Measurements from ENCODE around the gene ALDH4A1.
"Not testable (repeated sequence)": the region's sequence is repeated elsewhere in the genome, so short reads cannot be mapped to it uniquely, and the experiment has no call there.

Gene ALDH4A1

DNA sequence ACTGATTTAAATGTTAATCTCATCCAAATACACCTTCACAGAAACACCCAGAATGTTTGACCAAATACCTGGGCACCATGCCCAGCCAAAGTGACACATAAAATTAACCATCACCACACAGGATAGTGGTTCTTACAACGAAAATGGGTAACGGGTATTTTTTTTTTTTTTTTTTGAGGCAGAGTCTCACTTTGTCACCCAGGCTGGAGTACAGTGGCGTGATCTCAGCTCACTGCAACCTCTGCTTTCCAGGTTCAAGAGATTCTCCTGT, 31.8 kb downstream of the ALDH4A1 start:
- H3K27me3 ChIP-seq (ENCODE audit: control insufficient read depth, insufficient read depth, low read length): peaks cover 13% of the 10 kb centered on the region
- H3K9ac ChIP-seq (ENCODE audit: low read depth, low read length); H3K4me1 ChIP-seq (ENCODE audit: control insufficient read depth, insufficient read depth, low read length); H3K36me3 ChIP-seq (ENCODE audit: insufficient read depth, low read length); H3K9me3 ChIP-seq (replicated peaks; ENCODE audit: low read length); H3K4me2 ChIP-seq (ENCODE audit: low read length); H3K4me3 ChIP-seq (ENCODE audit: low read length): not testable (repeated sequence)

DNA sequence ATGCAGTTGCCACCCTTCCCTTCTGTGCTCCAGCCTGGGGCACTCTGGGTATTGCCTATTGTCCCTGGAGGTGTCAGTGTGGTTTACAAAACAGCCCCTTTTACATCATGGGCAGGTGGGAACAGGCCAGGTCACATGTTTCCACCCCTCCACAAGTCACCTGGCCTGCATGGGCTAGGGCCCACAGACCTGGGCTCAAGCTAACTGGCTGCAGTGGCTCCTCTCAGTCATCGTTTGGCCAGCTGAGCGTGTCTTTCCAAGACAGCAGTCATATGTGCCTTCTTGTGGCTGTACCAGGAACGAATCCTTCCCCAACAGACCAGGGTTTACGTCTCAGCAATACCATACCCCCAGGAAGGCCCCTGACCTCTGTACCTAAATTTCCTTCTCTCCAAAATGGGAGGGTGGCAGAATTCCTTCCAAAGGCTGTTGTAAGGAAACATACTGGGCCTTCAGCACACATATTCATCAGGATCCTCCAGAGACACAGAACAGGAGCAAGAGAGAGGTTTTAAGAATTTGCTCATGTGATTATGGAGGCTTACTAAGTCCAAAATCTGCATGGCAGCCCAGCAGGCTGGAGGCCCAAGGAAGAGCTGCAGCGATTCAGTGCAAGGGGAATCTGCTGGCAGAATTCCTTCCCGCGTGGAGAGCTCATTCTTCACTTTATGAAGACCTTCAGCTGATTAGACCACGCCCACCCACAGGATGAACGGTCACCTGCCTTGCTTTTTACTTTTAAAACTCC, 32.3 kb downstream of the ALDH4A1 start:
- Histone ChIP-seq H3K9me3 (replicated peaks; ENCODE audit: low read length) (no peaks in the 10 kb centered on the region), H3K27me3 (ENCODE audit: control insufficient read depth, insufficient read depth, low read length) (peaks cover 14% of the 10 kb centered on the region), H3K4me3 (ENCODE audit: low read length) (no peak overlapping the region), H3K4me2 (ENCODE audit: low read length) (no peak overlapping the region), H3K9ac (ENCODE audit: low read depth, low read length) (no peak overlapping the region), H3K4me1 (ENCODE audit: control insufficient read depth, insufficient read depth, low read length) (no peaks in the 10 kb centered on the region), H3K36me3 (ENCODE audit: insufficient read depth, low read length) (no peaks in the 10 kb centered on the region)

DNA sequence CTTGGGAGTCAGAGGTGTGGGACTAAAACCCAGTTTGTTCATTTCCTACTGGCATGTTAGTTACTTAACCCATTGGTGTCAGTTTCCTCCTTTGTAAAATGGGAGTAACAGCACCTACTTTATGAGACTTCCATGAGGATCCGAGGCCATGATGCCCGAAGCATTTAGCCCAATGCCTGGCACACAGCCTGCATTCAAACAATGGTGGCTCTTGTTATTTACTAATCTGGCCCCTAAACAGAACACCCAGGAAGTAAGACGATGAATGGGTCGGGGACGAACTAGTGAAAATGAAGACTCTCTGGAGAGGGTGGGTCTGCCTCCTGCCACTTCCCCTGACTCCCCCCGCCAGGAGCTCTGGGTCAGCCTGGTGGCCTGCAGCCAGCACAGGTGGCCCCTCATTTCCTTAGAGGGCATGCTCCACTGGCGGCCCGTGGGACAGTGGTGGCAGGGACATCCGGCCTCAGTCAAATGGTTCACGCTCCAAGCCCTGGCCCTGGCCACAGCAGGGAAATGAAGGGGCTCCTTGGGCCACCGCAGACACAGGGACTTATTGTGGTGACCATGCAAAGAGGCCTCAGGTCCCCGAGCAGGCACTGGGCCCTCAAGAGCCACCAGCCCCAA, 33.4 kb downstream of the ALDH4A1 start:
- Histone ChIP-seq H3K27me3 (ENCODE audit: control insufficient read depth, insufficient read depth, low read length) (peaks cover 14% of the 10 kb centered on the region), H3K4me2 (ENCODE audit: low read length) (no peak overlapping the region), H3K36me3 (ENCODE audit: insufficient read depth, low read length) (no peaks in the 10 kb centered on the region), H3K4me1 (ENCODE audit: control insufficient read depth, insufficient read depth, low read length) (no peaks in the 10 kb centered on the region), H3K4me3 (ENCODE audit: low read length) (no peak overlapping the region), H3K9ac (ENCODE audit: low read depth, low read length) (no peak overlapping the region), H3K9me3 (replicated peaks; ENCODE audit: low read length) (no peaks in the 10 kb centered on the region)

DNA sequence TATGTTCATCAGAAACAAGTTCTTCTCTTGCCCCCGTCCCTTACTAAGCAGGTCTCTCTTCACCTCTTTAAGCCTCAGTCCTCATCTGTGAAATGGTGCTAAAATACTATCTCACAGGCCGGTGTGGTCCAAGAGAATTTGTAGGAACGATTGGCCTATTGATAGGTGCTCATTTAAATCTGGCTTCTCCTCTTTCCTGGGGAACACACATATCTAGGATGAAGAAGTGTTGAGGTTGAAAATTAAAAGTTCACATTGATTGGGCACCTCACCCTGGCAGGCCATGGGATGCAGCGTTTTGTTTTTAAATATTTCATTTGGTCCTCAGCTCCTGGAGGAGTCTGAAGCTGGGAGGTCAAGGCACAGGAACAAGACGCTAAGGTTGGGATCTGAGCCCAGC, 34.0 kb downstream of the ALDH4A1 start:
- H3K9me3 ChIP-seq (replicated peaks; ENCODE audit: low read length): no peaks in the 10 kb centered on the region
- H3K4me3 ChIP-seq (ENCODE audit: low read length): no peak overlapping the region
- peaks cover 14% of the 10 kb centered on the region for H3K27me3 ChIP-seq (ENCODE audit: control insufficient read depth, insufficient read depth, low read length)
- H3K9ac ChIP-seq (ENCODE audit: low read depth, low read length): no peak overlapping the region
- H3K36me3 ChIP-seq (ENCODE audit: insufficient read depth, low read length): no peaks in the 10 kb centered on the region
- H3K4me2 ChIP-seq (ENCODE audit: low read length): no peak overlapping the region
- no peaks in the 10 kb centered on the region for H3K4me1 ChIP-seq (ENCODE audit: control insufficient read depth, insufficient read depth, low read length)

DNA sequence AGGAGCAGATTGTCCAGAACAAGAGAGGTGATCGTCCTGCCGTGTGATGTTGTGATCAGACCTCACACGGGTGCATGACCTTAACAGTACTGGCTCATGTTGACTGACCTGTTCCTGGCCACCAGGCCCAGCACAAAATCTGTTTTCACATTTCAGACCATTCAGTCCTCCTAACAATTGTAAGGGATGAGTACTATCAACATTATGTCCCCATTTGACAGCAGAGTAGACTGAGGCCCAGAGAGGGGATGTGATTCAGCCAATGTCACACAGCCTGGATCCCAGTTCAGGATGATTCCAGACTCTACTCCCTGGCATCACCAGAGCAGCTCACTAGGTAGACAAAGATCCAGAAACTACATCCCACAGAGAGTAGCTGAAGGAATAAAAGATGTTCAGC, 35.5 kb downstream of the ALDH4A1 start:
- no peaks in the 10 kb centered on the region for H3K9me3 ChIP-seq (replicated peaks; ENCODE audit: low read length)
- H3K27me3 ChIP-seq (ENCODE audit: control insufficient read depth, insufficient read depth, low read length): peaks cover 14% of the 10 kb centered on the region
- no peak overlapping the region for H3K9ac ChIP-seq (ENCODE audit: low read depth, low read length)
- no peaks in the 10 kb centered on the region for H3K4me1 ChIP-seq (ENCODE audit: control insufficient read depth, insufficient read depth, low read length)
- no peaks in the 10 kb centered on the region for H3K36me3 ChIP-seq (ENCODE audit: insufficient read depth, low read length)
- no peak overlapping the region for H3K4me3 ChIP-seq (ENCODE audit: low read length)
- H3K4me2 ChIP-seq (ENCODE audit: low read length): no peak overlapping the region

DNA sequence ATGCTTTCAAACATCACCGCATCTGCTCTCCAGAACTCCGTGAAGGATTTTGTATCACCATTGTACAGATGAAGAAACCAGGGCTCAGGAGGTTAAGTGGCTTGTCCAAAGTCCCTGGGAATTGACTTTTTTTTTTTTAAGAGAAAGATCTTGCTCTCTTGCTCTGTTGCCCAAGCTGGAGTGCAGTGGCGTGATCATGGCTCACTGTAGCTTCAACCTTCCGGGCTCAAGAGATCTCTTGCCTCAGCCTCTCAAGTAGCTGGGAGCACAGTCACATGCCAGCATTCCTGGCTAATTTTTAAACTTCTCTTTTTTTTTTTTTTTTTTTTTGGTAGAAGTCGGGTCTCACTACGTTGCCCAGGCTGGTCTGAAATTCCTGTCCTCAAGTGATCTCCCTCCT, 36.0 kb downstream of the ALDH4A1 start:
- no peak overlapping the region for H3K4me2 ChIP-seq (ENCODE audit: low read length)
- H3K36me3 ChIP-seq (ENCODE audit: insufficient read depth, low read length): no peaks in the 10 kb centered on the region
- H3K9me3 ChIP-seq (replicated peaks; ENCODE audit: low read length): no peaks in the 10 kb centered on the region
- no peak overlapping the region for H3K9ac ChIP-seq (ENCODE audit: low read depth, low read length)
- no peaks in the 10 kb centered on the region for H3K4me1 ChIP-seq (ENCODE audit: control insufficient read depth, insufficient read depth, low read length)
- H3K4me3 ChIP-seq (ENCODE audit: low read length): no peak overlapping the region
- peaks cover 14% of the 10 kb centered on the region for H3K27me3 ChIP-seq (ENCODE audit: control insufficient read depth, insufficient read depth, low read length)

DNA sequence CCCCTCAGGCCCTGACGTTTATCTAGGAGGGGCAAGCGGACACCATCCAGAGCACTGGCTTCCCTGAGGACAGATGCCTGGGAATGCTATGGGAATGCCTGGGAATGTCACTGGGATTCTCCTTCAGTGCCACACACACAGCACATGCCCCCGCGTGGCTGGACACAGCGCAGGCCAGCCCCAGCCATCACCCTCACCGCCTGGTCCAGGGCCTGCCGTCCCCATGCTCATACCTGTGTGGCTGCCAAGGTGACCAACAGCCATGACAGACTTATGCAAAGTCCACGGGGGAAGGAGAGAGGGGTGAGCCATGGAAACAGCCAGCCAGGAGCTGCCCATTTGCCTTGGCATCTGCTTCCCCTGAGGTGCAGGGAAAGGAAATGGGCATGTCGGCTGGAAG, 37.2 kb downstream of the ALDH4A1 start:
- H3K27me3 ChIP-seq (ENCODE audit: control insufficient read depth, insufficient read depth, low read length): peaks cover 14% of the 10 kb centered on the region
- no peak overlapping the region for H3K4me2 ChIP-seq (ENCODE audit: low read length)
- H3K4me1 ChIP-seq (ENCODE audit: control insufficient read depth, insufficient read depth, low read length): no peaks in the 10 kb centered on the region
- H3K36me3 ChIP-seq (ENCODE audit: insufficient read depth, low read length): no peaks in the 10 kb centered on the region
- H3K9me3 ChIP-seq (replicated peaks; ENCODE audit: low read length): no peaks in the 10 kb centered on the region
- H3K9ac ChIP-seq (ENCODE audit: low read depth, low read length): no peak overlapping the region
- no peak overlapping the region for H3K4me3 ChIP-seq (ENCODE audit: low read length)

DNA sequence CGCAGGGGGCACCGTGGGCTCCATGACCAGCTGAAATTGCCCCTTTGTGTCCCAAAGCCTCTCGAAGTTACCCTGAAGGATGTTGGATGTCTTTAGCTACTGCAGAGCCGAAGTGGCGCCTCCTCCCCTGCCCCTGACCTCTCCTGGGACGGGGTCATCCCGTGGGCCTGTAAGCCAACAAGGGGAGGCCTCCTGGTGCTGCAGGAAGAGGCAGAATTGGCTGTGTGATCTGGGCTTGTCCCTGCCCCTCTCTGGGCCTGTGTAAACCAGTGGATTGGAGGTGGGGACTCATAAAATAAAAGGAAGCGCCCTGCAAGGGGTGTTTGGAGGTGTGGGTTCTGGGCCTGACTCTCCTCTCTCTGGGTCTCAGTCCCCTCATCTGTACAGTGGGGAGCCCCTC, 40.8 kb downstream of the ALDH4A1 start:
- Histone ChIP-seq H3K9ac (ENCODE audit: low read depth, low read length) (no peak overlapping the region), H3K4me3 (ENCODE audit: low read length) (no peak overlapping the region), H3K27me3 (ENCODE audit: control insufficient read depth, insufficient read depth, low read length) (peaks cover 8% of the 10 kb centered on the region), H3K4me2 (ENCODE audit: low read length) (no peak overlapping the region), H3K4me1 (ENCODE audit: control insufficient read depth, insufficient read depth, low read length) (no peaks in the 10 kb centered on the region), H3K36me3 (ENCODE audit: insufficient read depth, low read length) (no peaks in the 10 kb centered on the region), H3K9me3 (replicated peaks; ENCODE audit: low read length) (no peaks in the 10 kb centered on the region)

DNA sequence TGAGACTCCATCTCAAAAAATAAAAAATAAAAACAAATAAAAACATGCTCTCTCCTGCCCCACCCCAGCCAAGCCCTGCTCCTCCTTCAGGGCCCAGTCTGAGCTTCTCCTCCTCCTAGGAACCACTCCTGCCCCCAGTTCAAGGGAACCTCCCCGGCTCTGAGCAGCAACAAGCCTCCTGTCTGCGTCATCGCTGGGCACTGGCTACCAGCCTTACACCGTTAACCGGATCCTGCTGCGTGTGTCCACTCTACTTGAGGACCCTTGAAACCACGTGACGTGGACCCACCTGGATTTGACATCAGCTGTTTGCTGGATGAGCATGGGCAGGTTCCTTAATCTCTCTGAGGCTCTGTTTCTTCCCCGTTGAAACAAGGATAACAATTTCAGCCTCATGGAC, 41.3 kb downstream of the ALDH4A1 start:
- no peaks in the 10 kb centered on the region for H3K36me3 ChIP-seq (ENCODE audit: insufficient read depth, low read length)
- no peak overlapping the region for H3K4me3 ChIP-seq (ENCODE audit: low read length)
- H3K9ac ChIP-seq (ENCODE audit: low read depth, low read length): no peak overlapping the region
- no peaks in the 10 kb centered on the region for H3K9me3 ChIP-seq (replicated peaks; ENCODE audit: low read length)
- no peak overlapping the region for H3K4me2 ChIP-seq (ENCODE audit: low read length)
- no peaks in the 10 kb centered on the region for H3K4me1 ChIP-seq (ENCODE audit: control insufficient read depth, insufficient read depth, low read length)
- peaks cover 7% of the 10 kb centered on the region for H3K27me3 ChIP-seq (ENCODE audit: control insufficient read depth, insufficient read depth, low read length)

DNA sequence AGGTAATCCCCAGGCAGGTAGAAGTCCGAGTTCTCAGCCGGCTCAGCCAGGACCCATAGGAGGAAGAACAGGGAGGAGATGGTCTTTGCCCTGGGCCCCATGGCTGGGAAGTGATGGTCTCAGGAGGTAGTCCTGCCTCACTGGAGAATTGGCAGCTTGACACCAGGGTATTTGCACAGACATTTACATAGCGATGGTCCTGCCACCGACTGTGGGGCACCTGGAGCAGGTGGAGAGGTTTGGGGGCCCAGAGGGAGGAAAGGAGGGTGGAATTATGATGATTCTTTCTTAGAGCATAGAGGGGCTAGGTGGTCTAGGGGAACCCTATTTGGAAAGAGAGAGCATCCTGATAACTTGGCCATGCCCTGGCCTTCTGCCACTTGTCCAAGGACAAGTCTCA, 42.8 kb downstream of the ALDH4A1 start, which contains the start of gene TAS1R2:
Gene TAS1R2, minus strand, starts transcription at position 101 of the 400 bp plus-strand sequence. Its CDS starts 0 bp downstream, at position 101.
- Histone ChIP-seq H3K4me1 (ENCODE audit: control insufficient read depth, insufficient read depth, low read length) (no peaks in the 10 kb centered on the region), H3K36me3 (ENCODE audit: insufficient read depth, low read length) (no peaks in the 10 kb centered on the region), H3K4me3 (ENCODE audit: low read length) (no peak within 1 kb of the TSS), H3K4me2 (ENCODE audit: low read length) (no peak within 1 kb of the TSS), H3K9me3 (replicated peaks; ENCODE audit: low read length) (no peaks in the 10 kb centered on the region), H3K9ac (ENCODE audit: low read depth, low read length) (no peak within 1 kb of the TSS), H3K27me3 (ENCODE audit: control insufficient read depth, insufficient read depth, low read length) (no peaks in the 10 kb centered on the region)

DNA sequence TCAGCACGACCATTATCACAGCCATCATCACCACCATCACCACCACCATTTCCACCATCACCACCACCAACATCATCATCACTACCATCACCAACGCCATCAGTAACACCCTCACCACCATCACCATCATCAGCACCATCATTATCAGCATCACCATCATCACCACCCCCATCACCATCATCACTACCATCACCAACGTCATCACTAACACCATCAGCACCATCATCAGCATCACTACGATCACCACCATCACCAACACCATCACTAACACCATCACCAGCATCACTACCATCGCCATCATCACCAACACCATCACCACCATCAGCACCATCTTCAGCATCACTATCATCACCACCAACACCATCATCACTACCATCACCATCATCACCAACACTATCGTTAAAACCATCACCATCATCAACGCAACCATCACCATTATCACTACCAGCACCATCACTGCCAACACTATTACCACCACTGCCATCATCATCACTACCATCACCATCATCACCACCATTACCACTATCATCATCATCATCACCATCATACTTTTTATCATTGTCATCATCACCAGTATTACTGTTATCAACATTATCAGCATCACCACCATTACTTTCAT, 44.2 kb downstream of the ALDH4A1 start:
- Histone ChIP-seq H3K4me3 (ENCODE audit: low read length) (no peak overlapping the region), H3K9ac (ENCODE audit: low read depth, low read length) (no peak overlapping the region), H3K9me3 (replicated peaks; ENCODE audit: low read length) (no peaks in the 10 kb centered on the region), H3K4me1 (ENCODE audit: control insufficient read depth, insufficient read depth, low read length) (no peaks in the 10 kb centered on the region), H3K27me3 (ENCODE audit: control insufficient read depth, insufficient read depth, low read length) (no peaks in the 10 kb centered on the region), H3K4me2 (ENCODE audit: low read length) (no peak overlapping the region), H3K36me3 (ENCODE audit: insufficient read depth, low read length) (no peaks in the 10 kb centered on the region)

DNA sequence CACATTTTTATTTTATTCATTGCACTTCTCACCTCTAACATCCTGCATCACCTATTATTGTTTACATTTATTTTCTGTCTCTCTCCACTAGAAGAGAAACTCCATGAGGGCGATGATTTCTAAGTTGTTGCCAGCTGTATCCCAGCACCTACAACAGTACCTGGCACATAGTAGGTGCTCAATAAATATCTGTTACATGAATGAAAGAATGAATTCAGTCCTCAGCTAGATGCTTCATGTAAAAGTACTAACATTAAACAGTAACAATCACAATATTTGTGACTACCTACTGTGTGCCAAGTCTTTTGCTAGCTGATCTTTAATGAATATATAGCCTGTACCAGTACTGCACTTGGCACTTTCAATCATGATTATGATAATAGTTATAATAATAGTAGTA, 45.9 kb downstream of the ALDH4A1 start:
- Histone ChIP-seq H3K4me3 (ENCODE audit: low read length) (no peak overlapping the region), H3K4me2 (ENCODE audit: low read length) (no peak overlapping the region), H3K9ac (ENCODE audit: low read depth, low read length) (no peak overlapping the region), H3K27me3 (ENCODE audit: control insufficient read depth, insufficient read depth, low read length) (no peaks in the 10 kb centered on the region), H3K9me3 (replicated peaks; ENCODE audit: low read length) (no peaks in the 10 kb centered on the region), H3K4me1 (ENCODE audit: control insufficient read depth, insufficient read depth, low read length) (no peaks in the 10 kb centered on the region), H3K36me3 (ENCODE audit: insufficient read depth, low read length) (no peaks in the 10 kb centered on the region)
